ENCODE results near the gene NOTCH4. TPM values are rescaled to one million over a fixed set of nuclear protein-coding genes. Genes with fewer than 3 reads are reported as not detected.

The NOTCH4 gene
- total and polyA plus RNA-seq, 9 of the 15 experiments (the other 6 are each of a cell fraction or from before 2014, with no cell fraction given), result 0.24 to 4.3 (median 1.7) TPM

DNA sequence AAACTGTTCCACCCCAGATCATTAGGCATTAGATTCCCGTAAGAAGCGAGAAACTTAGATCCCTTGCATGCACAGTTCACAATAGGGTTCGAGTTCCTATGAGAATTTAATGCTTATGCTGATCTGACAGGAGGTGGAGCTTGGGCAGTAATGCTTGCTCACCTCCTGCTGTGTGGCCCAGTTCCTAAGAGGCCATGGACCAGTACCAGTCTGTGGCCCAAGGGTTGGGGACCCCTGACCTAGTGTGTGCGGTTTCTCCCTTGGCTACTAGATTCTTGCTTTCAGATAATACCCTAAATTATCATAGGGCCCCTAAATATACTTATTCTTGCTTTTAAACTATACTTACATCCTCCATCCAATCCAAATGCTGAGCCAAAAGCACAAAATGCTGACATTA lies 29.5 kb downstream of the NOTCH4 start:
- DNase-seq (ENCODE audit: extremely low read depth in 1 of 4, low spot score in 3 of 4) (peak in 1 of 4 experiments; percentile 18), ATAC-seq (no peak), FAIRE-seq (peak; percentile 59)
- in situ Hi-C loops (cut with MboI), result no loop called here
- TF ChIP-seq SMARCB1 (IDR thresholded peaks at IDR 0.05; ENCODE audit: insufficient read length, low read depth), result no peak
- no peak for TF ChIP-seq ZBED1 (IDR thresholded peaks at IDR 0.05)
- TF ChIP-seq, protein P1, sequence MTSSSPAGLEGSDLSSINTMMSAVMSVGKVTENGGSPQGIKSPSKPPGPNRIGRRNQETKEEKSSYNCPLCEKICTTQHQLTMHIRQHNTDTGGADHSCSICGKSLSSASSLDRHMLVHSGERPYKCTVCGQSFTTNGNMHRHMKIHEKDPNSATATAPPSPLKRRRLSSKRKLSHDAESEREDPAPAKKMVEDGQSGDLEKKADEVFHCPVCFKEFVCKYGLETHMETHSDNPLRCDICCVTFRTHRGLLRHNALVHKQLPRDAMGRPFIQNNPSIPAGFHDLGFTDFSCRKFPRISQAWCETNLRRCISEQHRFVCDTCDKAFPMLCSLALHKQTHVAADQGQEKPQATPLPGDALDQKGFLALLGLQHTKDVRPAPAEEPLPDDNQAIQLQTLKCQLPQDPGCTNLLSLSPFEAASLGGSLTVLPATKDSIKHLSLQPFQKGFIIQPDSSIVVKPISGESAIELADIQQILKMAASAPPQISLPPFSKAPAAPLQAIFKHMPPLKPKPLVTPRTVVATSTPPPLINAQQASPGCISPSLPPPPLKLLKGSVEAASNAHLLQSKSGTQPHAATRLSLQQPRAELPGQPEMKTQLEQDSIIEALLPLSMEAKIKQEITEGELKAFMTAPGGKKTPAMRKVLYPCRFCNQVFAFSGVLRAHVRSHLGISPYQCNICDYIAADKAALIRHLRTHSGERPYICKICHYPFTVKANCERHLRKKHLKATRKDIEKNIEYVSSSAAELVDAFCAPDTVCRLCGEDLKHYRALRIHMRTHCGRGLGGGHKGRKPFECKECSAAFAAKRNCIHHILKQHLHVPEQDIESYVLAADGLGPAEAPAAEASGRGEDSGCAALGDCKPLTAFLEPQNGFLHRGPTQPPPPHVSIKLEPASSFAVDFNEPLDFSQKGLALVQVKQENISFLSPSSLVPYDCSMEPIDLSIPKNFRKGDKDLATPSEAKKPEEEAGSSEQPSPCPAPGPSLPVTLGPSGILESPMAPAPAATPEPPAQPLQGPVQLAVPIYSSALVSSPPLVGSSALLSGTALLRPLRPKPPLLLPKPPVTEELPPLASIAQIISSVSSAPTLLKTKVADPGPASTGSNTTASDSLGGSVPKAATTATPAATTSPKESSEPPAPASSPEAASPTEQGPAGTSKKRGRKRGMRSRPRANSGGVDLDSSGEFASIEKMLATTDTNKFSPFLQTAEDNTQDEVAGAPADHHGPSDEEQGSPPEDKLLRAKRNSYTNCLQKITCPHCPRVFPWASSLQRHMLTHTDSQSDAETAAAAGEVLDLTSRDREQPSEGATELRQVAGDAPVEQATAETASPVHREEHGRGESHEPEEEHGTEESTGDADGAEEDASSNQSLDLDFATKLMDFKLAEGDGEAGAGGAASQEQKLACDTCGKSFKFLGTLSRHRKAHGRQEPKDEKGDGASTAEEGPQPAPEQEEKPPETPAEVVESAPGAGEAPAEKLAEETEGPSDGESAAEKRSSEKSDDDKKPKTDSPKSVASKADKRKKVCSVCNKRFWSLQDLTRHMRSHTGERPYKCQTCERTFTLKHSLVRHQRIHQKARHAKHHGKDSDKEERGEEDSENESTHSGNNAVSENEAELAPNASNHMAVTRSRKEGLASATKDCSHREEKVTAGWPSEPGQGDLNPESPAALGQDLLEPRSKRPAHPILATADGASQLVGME (CRISPR knock-in tag; IDR thresholded peaks at IDR 0.05), result no peak
- intact Hi-C loops (cut with micrococcal nuclease), result loop anchor here (2.0 to 10.0 kb wide), 2 partner anchors 26 to 290 kb away; partner anchors contain the start of gene ZBTB12
- Histone ChIP-seq H3K79me2 (ENCODE audit: control insufficient read depth, insufficient read depth, low read length) (peaks cover 40% of the 10 kb centered on the region), H3K4me3 (no peak overlapping the region), H3K4me1 (replicated peaks in 1 of 2; ENCODE audit: control insufficient read depth in 2 of 2, insufficient read depth in 2 of 2, low read length in 2 of 2) (peaks cover 63 to 66% of the 10 kb centered on the region in 2 experiments), H3K9ac (ENCODE audit: insufficient read depth in 1 of 2, low read depth in 2 of 2, low read length in 2 of 2) (peak overlapping the region in 1 of 2 experiments; percentile 75; a peak in 2 of 4 replicates), H2AFZ (ENCODE audit: low read depth, low read length) (no peak overlapping the region), H3K27me3 (ENCODE audit: control insufficient read depth in 2 of 2, insufficient read depth in 2 of 2, low read length in 2 of 2) (no peaks in the 10 kb centered on the region), H3K27ac (ENCODE audit: extremely low read depth, low read depth, low read length) (no peak overlapping the region), H3K4me2 (ENCODE audit: insufficient read depth, low read length) (peak overlapping the region; percentile 89; the same call in 1 of the 2 replicates), H3K9me3 (replicated peaks; ENCODE audit: control insufficient read depth, insufficient read depth, low read depth, low read length) (no peaks in the 10 kb centered on the region), H3K9me1 (ENCODE audit: control insufficient read depth, insufficient read depth, low read length) (no peaks in the 10 kb centered on the region), H4K20me1 (replicated peaks; ENCODE audit: control insufficient read depth, insufficient read depth, low read length) (no peaks in the 10 kb centered on the region), H3K36me3 (ENCODE audit: control insufficient read depth, insufficient read depth, low read length) (no peaks in the 10 kb centered on the region; the same call in 2 of the 3 replicates)
- ChIA-PET CTCF (ENCODE audit: low intra/inter-chr PET ratio) (interaction anchor here (0.6 to 1.1 kb wide), 3 partner anchors 19 to 77 kb away, joined by 3 to 6 read pairs (median 3); no protein-coding TSS in a partner anchor), POLR2A (interaction anchor here (1.0 to 2.1 kb wide), 4 partner anchors 15 to 112 kb away, joined by 3 to 23 read pairs (median 6); partner anchors contain the start of genes FKBPL and RNF5)
- no TSS peak for BruUV-seq (replicated peaks)
- WGBS (ENCODE audit: insufficient coverage, low coverage, missing lambda C conversion rate), result 77% methylated on average over 4 of the region's 4 CpGs

Data from K562 (cell line).